SK-N-MC (cell line): ENCODE results near the gene THSD8.

Experiments
- EZH2 ChIP-seq: fragments of 200-600 bp; sonication (generic); IDR thresholded peaks from one replicate; pipeline ENCODE4 v1.6.1; 2017; ENCODE audit warnings: antibody characterized with exemption
- POLR2AphosphoS5 ChIP-seq: IDR thresholded peaks from 2 replicates; pipeline ENCODE4 v1.6.1; 2012; ENCODE audit warnings: mild to moderate bottlenecking, low read depth, low read length, borderline replicate concordance

GRCh38 chr19:12784871-12785430, 16.9 kb upstream of the THSD8 start:
- TF ChIP-seq POLR2AphosphoS5 (no peak), EZH2 (no peak)
